Nephron progenitor cell (in vitro differentiated cells): ENCODE results near the gene NRARP.

Source experiments
- DNase-seq: peaks from one replicate; pipeline ENCODE4 v3.0.0; 2021
- H3K27ac Mint-ChIP-seq: 2 replicates; pipeline ENCODE4 v1.8.0; 2021; ENCODE audit warnings: mild to moderate bottlenecking, moderate library complexity, mixed read lengths
- H3K27me3 Mint-ChIP-seq: 2 replicates; pipeline ENCODE4 v1.8.0; 2021; ENCODE audit warnings: mild to moderate bottlenecking, low read depth, mixed read lengths; ENCODE audit not compliant: poor library complexity
- H3K36me3 Mint-ChIP-seq: 2 replicates; pipeline ENCODE4 v1.8.0; 2021; ENCODE audit warnings: low read depth, mixed read lengths
- H3K4me1 Mint-ChIP-seq: 2 replicates; pipeline ENCODE4 v1.8.0; 2021; ENCODE audit warnings: mixed read lengths
- H3K4me3 Mint-ChIP-seq: 2 replicates; pipeline ENCODE4 v1.8.0; 2021; ENCODE audit warnings: mild to moderate bottlenecking, moderate library complexity, mixed read lengths
- H3K9me3 Mint-ChIP-seq: 2 replicates; pipeline ENCODE4 v1.8.0; 2021; ENCODE audit warnings: mild to moderate bottlenecking, moderate library complexity, mixed read lengths
- CTCF ChIP-seq: fragments of 200-600 bp; sonication (generic); IDR thresholded peaks from 2 replicates; pipeline ENCODE4 v1.5.0; 2021; ENCODE audit warnings: antibody characterized with exemption

NRARP gene

GRCh38 chr9:137311986-137312851 is 10.1 kb upstream of the NRARP start:
- DNase-seq: no peak
- Mint-ChIP-seq H3K27me3 (no peaks in the 10 kb centered on the region), H3K9me3 (no peaks in the 10 kb centered on the region), H3K4me1 (peaks cover 28% of the 10 kb centered on the region), H3K4me3 (no peak overlapping the region), H3K27ac (no peak overlapping the region), H3K36me3 (no peaks in the 10 kb centered on the region)
- no peak for TF ChIP-seq CTCF

GRCh38 chr9:137311171-137311985 is 9.3 kb upstream of the NRARP start:
- Mint-ChIP-seq H3K4me1 (peaks cover 36% of the 10 kb centered on the region), H3K36me3 (no peaks in the 10 kb centered on the region), H3K4me3 (no peak overlapping the region), H3K27ac (no peak overlapping the region), H3K9me3 (no peaks in the 10 kb centered on the region), H3K27me3 (no peaks in the 10 kb centered on the region)
- no peak for DNase-seq
- TF ChIP-seq CTCF: no peak

- H3K9me3 Mint-ChIP-seq: no peaks in the 10 kb centered on the region
- H3K36me3 Mint-ChIP-seq: no peaks in the 10 kb centered on the region
- H3K4me1 Mint-ChIP-seq: peaks cover 39% of the 10 kb centered on the region
- DNase-seq: no peak
- no peak for TF ChIP-seq CTCF
- H3K27me3 Mint-ChIP-seq: no peaks in the 10 kb centered on the region
- no peak overlapping the region for H3K27ac Mint-ChIP-seq
- no peak overlapping the region for H3K4me3 Mint-ChIP-seq
These were observed 8.3 kb upstream of the NRARP start for GRCh38 chr9:137310189-137311052.

- Mint-ChIP-seq H3K4me1 (peaks cover 48% of the 10 kb centered on the region), H3K9me3 (no peaks in the 10 kb centered on the region), H3K27ac (no peak overlapping the region), H3K4me3 (no peak overlapping the region), H3K27me3 (no peaks in the 10 kb centered on the region), H3K36me3 (no peaks in the 10 kb centered on the region)
- TF ChIP-seq CTCF: no peak
- DNase-seq: no peak
These were observed 7.5 kb upstream of the NRARP start for GRCh38 chr9:137309368-137310188.

- DNase-seq: no peak
- TF ChIP-seq CTCF: no peak
- Mint-ChIP-seq H3K27ac (no peak overlapping the region), H3K9me3 (no peaks in the 10 kb centered on the region), H3K36me3 (no peaks in the 10 kb centered on the region), H3K4me3 (no peak overlapping the region), H3K4me1 (peaks cover 46% of the 10 kb centered on the region), H3K27me3 (no peaks in the 10 kb centered on the region)
These were observed 6.1 kb upstream of the NRARP start for GRCh38 chr9:137308057-137308619.
